GM19452 (cell line): ENCODE results near the gene GNB2.

Source experiments
- ATAC-seq: cut with Tn5 transposase; IDR thresholded peaks from one replicate; pipeline ENCODE4 v1.9.1; 2021; ENCODE audit not compliant: unreplicated experiment

Gene GNB2

GRCh38 chr7:100680576-100681271 is 7.2 kb downstream of the GNB2 start:
- no peak for ATAC-seq

DNA sequence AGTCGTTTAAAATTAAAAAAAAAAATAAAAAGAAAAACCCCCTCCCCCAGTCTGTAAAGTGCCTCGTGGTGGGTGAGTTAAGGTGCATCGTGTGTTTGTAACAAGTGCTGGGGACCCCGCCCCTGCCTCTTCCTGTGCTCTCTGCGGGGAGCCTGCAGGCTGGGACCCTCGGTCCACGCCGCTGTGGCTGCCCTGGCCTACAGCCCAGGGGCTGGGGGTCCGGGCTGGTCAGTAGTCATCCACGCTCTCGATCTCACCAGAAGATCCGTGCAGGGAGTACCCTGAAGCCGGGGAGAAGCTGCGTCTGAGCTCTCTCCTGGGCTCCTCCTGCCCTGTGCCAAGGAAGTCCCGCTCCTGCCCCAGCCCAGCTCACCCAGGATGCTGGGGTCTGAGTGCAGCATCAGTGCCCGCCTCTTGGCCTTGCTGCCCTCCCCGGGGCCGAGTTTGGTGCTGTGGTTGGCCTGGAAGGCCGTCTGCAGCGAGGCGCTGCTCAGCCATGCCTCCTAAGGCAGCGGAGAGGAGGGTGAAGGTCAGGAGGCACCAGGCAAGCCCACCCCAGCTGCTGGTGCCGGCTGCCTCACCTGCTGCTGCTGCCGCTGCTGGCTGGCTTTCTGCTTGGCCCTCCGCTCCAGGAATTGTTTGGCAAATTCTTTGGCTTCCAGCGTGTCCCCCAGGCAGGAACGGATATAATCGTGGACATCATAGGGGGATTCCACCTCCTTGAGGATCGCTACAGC is 8.1 kb downstream of the GNB2 start:
- no peak for ATAC-seq

DNA sequence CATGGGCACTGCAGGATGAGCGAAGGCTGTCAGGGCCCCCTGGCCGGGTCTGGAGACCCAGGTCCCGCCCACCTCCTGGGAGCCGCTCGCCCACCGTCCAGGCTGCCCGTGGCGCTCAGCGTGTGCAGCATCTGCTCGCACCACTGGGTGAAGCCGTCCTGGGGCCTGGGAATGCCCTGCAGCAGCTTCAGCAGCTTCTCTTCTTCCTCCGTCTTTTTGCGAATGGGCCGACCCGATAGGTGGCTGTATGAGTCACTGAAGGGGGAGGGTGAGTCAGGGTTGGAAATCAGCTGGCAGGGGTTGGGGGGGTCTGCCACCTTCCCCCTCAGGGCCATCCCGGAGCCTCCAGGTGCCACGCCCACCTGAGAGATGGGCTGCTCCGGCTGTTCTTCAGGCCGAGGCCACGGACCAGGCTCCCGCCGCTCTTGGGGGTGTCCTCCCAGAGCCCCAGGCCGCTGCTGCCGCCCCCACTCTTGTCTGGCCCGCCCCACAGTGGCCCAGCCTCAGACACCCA is 8.7 kb downstream of the GNB2 start:
- ATAC-seq, result no peak

GRCh38 chr7:100682991-100683658 is 9.6 kb downstream of the GNB2 start:
- no peak for ATAC-seq

DNA sequence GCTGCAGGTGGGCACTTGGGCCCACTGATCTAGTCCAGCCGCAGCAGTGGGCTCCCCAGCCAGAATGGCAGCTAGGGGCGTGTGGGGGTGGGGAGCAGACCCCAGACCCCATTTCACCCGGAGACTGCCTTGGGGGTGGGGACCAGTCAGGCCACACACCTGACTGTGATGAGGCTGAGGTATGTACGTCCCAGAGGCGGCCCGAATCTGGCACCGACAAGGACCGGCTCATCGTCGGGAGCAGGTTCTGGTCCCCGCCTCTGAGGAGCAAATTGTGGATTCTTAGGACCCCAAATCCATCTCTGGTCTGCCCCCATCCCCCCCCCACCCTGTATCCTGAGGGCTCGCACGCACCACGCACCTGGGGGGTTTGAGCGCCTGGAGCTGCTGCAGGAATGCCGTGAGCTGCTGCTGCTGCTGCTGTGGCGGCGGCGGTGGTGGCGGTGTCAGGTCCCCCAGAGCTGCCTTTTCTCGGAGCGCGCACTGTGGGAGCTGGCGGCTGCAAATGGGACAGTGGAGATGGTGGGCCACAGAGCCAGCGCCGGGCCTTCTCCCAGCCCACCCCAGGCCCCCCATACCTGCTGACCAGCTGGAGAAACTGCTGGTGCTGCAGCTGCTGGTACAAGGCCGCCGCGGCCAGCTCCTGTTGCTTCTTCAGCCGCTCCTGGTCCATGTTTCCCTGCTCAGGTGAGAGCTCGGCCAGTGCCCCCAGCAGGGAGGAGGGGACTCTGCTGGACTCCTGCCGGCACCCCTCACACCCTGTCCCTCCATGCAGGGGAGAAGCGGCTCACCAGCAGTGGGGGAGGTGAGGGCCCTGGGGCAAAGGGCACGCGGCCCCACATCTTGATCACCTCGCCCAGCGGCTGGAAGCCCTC is 10.4 kb downstream of the GNB2 start:
- ATAC-seq, result no peak

DNA sequence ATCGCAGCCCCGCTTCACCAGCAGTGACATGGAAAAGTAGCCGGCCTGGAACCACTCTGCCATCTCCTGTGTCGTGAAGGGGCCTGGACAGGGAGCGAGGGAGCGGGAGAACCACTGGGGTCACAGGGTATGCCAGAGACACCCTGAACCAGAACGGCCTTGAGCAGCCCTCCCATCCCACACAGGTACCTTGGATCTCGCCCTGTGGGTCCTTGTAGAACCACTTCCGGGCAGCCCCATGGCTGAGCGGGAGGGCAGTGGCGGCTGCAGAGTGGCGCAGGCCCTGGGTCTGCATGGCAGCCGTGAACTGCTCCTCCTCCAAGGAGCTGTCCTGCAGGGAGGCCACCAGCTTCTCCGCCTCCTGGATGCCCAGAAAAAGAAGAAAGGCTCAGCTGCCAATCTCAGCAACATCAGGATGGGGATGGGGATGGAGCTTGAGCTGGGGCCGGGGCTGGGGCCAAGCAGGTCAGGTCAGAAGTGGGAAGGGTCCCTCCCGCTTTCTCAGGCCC is 11.0 kb downstream of the GNB2 start:
- ATAC-seq, result no peak

DNA sequence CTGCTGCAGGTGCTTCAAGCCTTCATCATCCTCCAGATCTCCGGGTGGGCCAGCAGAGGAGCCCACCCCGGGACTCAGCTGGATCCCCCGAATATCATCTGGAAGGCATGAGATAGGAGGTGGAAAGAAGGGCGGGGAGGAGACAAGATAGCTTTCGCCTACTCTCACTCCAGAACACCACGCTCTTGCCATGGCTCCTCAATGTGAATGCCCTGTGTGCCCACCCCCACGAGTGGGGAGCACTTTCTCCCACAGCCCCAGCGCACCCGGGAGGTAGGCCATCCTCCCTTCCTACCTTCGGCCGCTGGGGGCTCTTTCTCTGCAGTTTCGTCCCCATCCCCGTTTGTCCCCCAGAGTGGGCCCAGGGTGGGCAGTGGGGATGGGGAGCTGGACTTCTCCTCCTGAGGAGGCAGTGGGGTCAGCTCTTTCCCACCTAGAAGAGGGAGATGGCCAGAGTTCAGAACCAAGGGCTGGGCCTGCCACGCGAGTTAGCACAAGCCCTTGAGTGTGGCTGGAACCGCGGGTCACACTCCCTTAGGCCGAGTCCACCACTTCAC is 11.6 kb downstream of the GNB2 start:
- ATAC-seq, result no peak

DNA sequence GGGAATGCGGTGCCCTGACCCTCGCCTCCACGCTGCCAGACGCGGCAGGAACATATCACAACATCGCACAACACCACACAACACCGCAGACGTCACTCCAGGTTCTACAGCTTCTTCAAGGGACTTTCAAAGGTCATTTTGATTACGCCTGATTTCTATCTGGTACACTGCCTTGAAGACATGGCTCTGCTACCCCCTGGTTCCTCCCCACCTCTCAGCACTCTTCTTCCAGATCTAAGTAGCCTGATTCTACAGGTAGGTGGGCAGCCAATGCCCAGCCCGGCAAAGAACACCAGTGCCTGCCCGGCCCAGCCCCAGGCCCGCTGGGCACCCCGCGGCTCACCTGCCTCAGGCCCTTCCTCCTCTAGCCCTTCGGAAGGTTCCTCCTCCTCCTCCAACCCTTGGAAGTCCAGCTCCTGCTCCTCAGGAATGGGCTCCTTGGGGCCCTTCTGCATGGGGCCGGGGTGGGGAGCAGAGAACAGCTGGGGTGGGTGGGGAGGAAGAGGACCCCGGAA is 12.1 kb downstream of the GNB2 start:
- no peak for ATAC-seq

DNA sequence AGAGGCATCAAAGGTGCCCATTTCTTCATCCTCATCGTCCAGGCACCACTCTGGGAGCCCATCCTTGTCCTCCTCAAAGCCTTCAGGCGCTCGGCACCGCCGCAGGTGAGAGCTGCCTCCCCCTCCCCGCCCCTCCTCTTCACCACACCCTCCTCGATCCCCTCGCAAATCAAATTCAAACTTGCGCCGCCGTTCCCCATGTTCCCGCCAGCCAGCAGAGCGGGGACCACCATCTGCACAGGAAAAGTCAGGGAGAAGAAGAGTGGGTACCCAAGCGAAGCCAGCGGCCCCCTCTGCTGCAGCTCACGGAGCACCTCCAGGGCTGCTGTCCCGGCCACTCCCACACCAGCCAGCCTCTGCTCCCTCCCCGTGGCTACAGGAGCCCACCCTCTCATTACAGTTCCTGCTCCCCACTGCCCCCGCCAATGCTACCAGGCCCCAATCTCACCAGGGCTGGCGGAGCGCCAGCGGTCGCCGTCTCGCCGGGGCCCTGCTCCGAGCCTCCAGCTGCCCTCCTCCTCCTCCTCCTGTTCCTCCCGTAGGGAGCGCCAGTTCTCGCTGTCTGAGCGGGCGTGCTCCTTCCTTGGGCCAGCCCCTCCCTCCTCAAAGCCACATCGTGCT is 12.8 kb downstream of the GNB2 start:
- ATAC-seq, result no peak

DNA sequence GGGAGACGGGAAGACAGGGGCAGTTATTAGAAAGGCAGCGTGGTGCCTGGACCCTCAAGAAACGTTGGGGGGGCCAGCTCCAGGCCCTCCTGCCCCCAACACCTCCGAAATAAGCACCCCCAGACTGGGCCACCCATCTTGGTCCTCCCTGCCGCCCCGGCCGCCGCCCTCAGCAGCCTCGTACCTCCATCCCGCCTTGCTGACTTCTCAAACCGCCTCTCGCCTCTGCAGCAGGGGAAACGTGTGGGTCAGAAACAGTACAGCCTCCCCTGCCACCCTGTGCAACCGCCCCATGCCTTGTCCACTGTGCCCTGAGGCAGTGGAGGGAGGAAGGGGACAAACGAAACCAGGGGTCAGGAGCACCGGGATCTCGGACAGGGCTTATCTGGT is 13.3 kb downstream of the GNB2 start:
- ATAC-seq, result no peak

- ATAC-seq, result no peak
Measured at GRCh38 chr7:100687261-100687660, 13.7 kb downstream of the GNB2 start.

DNA sequence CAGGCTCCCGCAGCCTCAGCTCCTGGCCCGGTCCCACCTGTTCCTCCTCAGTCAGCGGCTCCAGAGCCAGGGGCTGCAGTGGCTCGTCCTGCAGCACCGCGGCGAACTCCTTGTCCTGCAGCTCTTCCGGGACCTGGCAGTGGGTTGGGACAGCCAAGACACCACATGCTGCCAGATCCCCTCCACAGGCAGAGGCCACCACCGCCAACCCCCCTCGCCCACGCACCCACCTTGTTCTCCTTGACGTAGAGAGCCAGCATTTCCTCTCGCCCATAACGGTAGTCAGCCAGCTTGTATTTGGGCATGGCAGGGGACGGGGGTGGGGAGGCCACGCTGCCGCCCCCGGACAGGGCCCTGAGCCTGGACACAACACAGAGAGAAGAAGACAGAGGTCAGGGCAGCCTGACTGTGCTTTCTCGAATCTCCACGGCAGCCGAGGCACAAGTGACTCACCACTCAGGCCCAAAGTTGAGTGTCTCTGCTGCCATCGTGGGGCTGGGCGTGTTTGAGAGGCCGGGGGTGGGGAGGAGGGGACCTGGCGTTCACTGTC is 14.3 kb downstream of the GNB2 start:
- no peak for ATAC-seq

- ATAC-seq, result no peak
Measured at GRCh38 chr7:100688326-100688860, 14.9 kb downstream of the GNB2 start.

GRCh38 chr7:100689230-100690135 is 15.9 kb downstream of the GNB2 start:
- ATAC-seq, result no peak

DNA sequence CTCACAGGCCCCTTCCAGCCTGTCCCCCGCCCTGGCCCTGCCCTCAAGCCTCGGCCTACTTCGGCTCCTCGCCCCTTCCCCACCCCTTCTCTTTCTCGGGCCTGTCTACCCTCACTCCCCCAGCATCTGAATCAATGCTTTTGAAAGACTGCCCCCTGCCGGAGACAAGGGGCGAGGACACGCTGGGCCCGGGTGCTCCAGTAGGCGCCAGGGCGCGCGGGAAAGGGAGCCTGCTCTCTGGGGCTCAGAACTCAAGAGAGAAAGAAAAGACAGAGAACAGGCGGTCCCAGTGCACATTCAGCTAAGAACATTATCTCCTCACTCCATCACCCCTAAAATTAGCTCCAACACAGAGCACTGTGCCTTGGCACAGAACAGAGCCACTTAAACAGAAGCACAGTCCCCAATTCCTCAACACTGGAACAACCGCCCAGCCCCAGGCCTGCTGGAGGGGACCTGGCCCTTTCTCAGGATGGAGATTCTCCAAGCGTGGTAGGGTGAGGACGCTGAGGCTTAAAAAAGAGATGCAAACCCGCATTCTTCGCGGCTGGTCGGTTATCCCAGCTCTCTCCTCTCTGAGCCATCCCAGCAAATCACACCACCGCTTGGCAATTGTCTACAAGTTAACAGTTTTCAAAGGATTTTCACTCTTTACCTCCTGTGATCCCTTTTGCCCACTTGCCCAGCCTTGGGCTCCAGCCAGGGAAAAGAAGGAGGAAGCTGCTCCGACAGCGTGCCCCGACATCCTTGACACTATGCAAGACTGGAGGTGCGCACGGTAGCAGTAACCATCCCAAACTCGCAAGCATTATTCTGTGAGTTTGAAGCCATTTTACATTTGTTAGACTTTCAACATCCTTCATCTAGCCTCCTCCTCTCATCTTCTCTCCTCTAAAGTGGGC is 18.4 kb downstream of the GNB2 start:
- no peak for ATAC-seq

- ATAC-seq, result no peak
Measured at GRCh38 chr7:100692578-100692961, 19.0 kb downstream of the GNB2 start.
